Caco-2 (cell line): ENCODE measurements around the gene PPP1R3F. TPM values are rescaled to one million over a fixed set of nuclear protein-coding genes. Genes with fewer than 3 reads are reported as not detected.
A peak's percentile ranks its signal among the peaks of the same experiment; 100 is the strongest.

ENCODE experiments used
- BruUV-seq: library from RNA; stranded (reverse); fragments of 400-500 nt; replicated peaks from 2 replicates; lab custom pipeline; 2021; lab: Mats Ljungman, UMichigan
- CTCF ChIA-PET: fragments of 300-600 bp; sonication (Branson Sonifier 250); formaldehyde crosslinking; loops from one replicate; lab custom pipeline; 2022; ENCODE audit warnings: antibody characterized with exemption; lab: Charles Lee
- POLR2A ChIA-PET: fragments of 300-600 bp; sonication (Branson Sonifier 250); formaldehyde crosslinking; loops from one replicate; lab custom pipeline; 2022; ENCODE audit warnings: antibody characterized with exemption; lab: Charles Lee
- DNase-seq, 2 experiments: peaks; one replicate each; pipeline versions ENCODE4 v3.0.0 to v3.0.0-alpha.2; 2020 to 2022
- H3K27me3 ChIP-seq: replicated peaks from 2 replicates; pipeline ENCODE4 v1.6.0; 2011; ENCODE audit warnings: low read length; ENCODE audit not compliant: control insufficient read depth, insufficient read depth
- H3K36me3 ChIP-seq: 2 replicates; pipeline ENCODE4 v1.5.1; 2011; ENCODE audit warnings: low read length; ENCODE audit not compliant: control insufficient read depth, insufficient read depth
- H3K4me1 ChIP-seq: fragments of 250-450 bp; sonication (Bioruptor Pico); 2 replicates; pipeline ENCODE4 v1.5.1; 2020; ENCODE audit warnings: mild to moderate bottlenecking
- H3K4me3 ChIP-seq: 2 replicates; pipeline ENCODE4 v1.5.1; 2011; ENCODE audit warnings: low read depth, mild to moderate bottlenecking, control low read depth, low read length
- H3K9me3 ChIP-seq: fragments of 250-450 bp; sonication (Bioruptor Pico); 2 replicates; pipeline ENCODE4 v1.5.1; 2020; ENCODE audit warnings: mild to moderate bottlenecking, moderate library complexity
- H3K27ac Mint-ChIP-seq: one replicate; pipeline ENCODE4 v1.8.0; 2022; ENCODE audit warnings: mixed read lengths; ENCODE audit not compliant: unreplicated experiment
- H3K27me3 Mint-ChIP-seq: one replicate; pipeline ENCODE4 v1.8.0; 2022; ENCODE audit warnings: mixed read lengths; ENCODE audit not compliant: insufficient read depth, unreplicated experiment
- H3K36me3 Mint-ChIP-seq: one replicate; pipeline ENCODE4 v1.8.0; 2022; ENCODE audit warnings: mild to moderate bottlenecking, mixed read lengths; ENCODE audit not compliant: insufficient read depth, unreplicated experiment
- H3K4me1 Mint-ChIP-seq: one replicate; pipeline ENCODE4 v1.8.0; 2022; ENCODE audit warnings: low read depth, mixed read lengths; ENCODE audit not compliant: unreplicated experiment
- H3K4me3 Mint-ChIP-seq: one replicate; pipeline ENCODE4 v1.8.0; 2022; ENCODE audit warnings: mild to moderate bottlenecking, moderate library complexity, mixed read lengths; ENCODE audit not compliant: unreplicated experiment
- H3K9me3 Mint-ChIP-seq: one replicate; pipeline ENCODE4 v1.8.0; 2022; ENCODE audit warnings: mixed read lengths; ENCODE audit not compliant: unreplicated experiment
- intact Hi-C: fragments of 100-400 bp; cut with micrococcal nuclease; formaldehyde crosslinking; loops from one replicate; pipeline ENCODE4 v1.10.0; 2022; ENCODE audit not compliant: unreplicated experiment
- total RNA-seq: library from RNA; stranded (reverse); gene quantifications from 2 replicates; pipeline ENCODE4 v1.2.3, GENCODE V29; 2022
- TF ChIP-seq, protein P1 (sequence below), 2 experiments: fragments of 200-600 bp in 1 of 2; IDR thresholded peaks; 1 replicate in 1 of 2; 2 replicates in 1 of 2; pipeline versions ENCODE4 v1.5.1 to v1.8.0; 2011 to 2022; ENCODE audit warnings: antibody characterized with exemption in 1 of 2, control low read depth in 1 of 2, inconsistent platforms in 1 of 2, low read depth in 1 of 2, low read length in 1 of 2, mild to moderate bottlenecking in 1 of 2, moderate library complexity in 1 of 2; ENCODE audit not compliant: insufficient read depth in 1 of 2, severe bottlenecking in 1 of 2, unreplicated experiment in 1 of 2

PPP1R3F gene
- total RNA-seq, 1 experiment from 2014 or later, result 3.9 TPM

DNA sequence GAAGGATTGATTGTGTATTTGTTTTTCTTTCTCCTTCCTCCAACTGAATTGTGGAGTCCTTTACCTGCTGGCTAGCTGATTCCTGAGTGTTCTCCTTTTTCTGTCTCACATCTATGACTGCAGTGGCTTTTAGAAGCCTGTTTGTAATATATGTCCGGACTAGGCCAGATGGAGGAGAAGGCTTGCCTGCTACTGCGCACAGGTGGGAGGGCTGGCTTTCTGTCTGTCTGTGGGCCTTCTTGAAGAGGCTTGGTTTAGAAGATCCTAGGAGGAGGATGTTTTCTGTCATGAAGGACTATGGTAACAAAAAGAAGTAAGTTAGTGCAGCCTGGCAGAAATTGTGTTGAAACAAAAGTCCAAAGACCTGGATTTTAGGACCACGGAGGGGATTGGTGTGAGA, 8.5 kb downstream of the PPP1R3F start:
- ChIA-PET POLR2A (no interaction called here), CTCF (no interaction called here)
- Mint-ChIP-seq H3K27ac (no peak overlapping the region), H3K9me3 (no peaks in the 10 kb centered on the region), H3K36me3 (peaks cover 18% of the 10 kb centered on the region), H3K4me1 (no peaks in the 10 kb centered on the region), H3K4me3 (no peak overlapping the region), H3K27me3 (no peaks in the 10 kb centered on the region)
- TF ChIP-seq, protein P1, sequence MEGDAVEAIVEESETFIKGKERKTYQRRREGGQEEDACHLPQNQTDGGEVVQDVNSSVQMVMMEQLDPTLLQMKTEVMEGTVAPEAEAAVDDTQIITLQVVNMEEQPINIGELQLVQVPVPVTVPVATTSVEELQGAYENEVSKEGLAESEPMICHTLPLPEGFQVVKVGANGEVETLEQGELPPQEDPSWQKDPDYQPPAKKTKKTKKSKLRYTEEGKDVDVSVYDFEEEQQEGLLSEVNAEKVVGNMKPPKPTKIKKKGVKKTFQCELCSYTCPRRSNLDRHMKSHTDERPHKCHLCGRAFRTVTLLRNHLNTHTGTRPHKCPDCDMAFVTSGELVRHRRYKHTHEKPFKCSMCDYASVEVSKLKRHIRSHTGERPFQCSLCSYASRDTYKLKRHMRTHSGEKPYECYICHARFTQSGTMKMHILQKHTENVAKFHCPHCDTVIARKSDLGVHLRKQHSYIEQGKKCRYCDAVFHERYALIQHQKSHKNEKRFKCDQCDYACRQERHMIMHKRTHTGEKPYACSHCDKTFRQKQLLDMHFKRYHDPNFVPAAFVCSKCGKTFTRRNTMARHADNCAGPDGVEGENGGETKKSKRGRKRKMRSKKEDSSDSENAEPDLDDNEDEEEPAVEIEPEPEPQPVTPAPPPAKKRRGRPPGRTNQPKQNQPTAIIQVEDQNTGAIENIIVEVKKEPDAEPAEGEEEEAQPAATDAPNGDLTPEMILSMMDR (IDR thresholded peaks at IDR 0.05; ENCODE audit: insufficient read depth in 1 of 2, low read depth in 1 of 2, low read length in 1 of 2, severe bottlenecking in 1 of 2, unreplicated experiment in 1 of 2), result no peak
- Histone ChIP-seq H3K4me3 (no peak overlapping the region), H3K4me1 (no peaks in the 10 kb centered on the region), H3K27me3 (no peaks in the 10 kb centered on the region), H3K9me3 (no peaks in the 10 kb centered on the region), H3K36me3 (no peaks in the 10 kb centered on the region)
- BruUV-seq, result no TSS peak
- intact Hi-C loops, result no loop called here
- DNase-seq, result no peak

DNA sequence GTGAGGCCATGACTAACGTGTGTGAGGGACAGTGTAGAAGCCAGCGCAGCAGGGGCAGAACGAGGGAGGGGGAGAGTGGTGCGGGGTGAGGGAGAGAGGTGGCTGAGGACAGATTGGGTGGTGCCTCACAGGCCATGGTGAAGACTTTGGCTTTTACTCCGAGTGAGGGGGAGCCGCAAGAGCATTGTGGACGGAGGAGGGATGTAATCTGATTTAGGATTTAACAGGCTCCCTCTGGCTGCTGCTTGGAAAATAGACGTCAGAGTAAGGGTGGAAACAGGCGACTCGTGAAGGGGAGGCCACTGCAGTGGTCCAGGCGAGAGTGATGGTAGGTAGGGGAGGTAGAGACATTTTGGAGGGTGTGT, 13.0 kb downstream of the PPP1R3F start:
- Histone ChIP-seq H3K4me1 (no peaks in the 10 kb centered on the region), H3K27me3 (no peaks in the 10 kb centered on the region), H3K36me3 (no peaks in the 10 kb centered on the region), H3K9me3 (no peaks in the 10 kb centered on the region), H3K4me3 (no peak overlapping the region)
- Mint-ChIP-seq H3K36me3 (peaks cover 12% of the 10 kb centered on the region), H3K27me3 (no peaks in the 10 kb centered on the region), H3K4me1 (no peaks in the 10 kb centered on the region), H3K27ac (peak overlapping the region; percentile 62), H3K4me3 (no peak overlapping the region), H3K9me3 (no peaks in the 10 kb centered on the region)
- peak in 1 of 2 experiments; percentile 13 for DNase-seq
- CTCF ChIA-PET, result no interaction called here
- TF ChIP-seq, protein P1 (IDR thresholded peaks at IDR 0.05; ENCODE audit: insufficient read depth in 1 of 2, low read depth in 1 of 2, low read length in 1 of 2, severe bottlenecking in 1 of 2, unreplicated experiment in 1 of 2), result no peak
- POLR2A ChIA-PET, result interaction anchor here (0.7 kb wide), 1 partner anchor 118 kb away, joined by 3 read pairs; no protein-coding TSS in a partner anchor
- BruUV-seq, result no TSS peak
- intact Hi-C loops, result no loop called here

DNA sequence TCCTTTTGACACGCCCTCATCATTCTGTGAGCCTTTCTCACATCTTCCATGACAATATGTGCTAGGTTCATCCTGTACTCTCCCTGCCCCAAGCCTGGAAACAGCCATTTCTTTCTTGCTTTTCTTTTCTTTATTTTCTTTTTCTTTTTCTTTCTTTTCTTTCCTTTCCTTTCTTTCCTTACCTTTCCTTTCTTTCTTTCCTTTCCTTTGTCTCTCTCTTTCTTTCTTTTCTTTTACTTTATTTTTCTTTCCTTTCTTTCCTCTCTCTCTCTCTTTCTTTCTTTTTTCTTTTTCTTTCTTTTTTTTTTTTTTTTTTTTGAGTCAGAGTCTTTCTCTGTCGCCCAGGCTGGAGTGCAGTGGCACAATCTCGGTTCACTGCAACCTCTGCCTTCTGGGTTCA, 14.6 kb downstream of the PPP1R3F start:
- POLR2A ChIA-PET, result no interaction called here
- TF ChIP-seq, protein P1 (IDR thresholded peaks at IDR 0.05; ENCODE audit: insufficient read depth in 1 of 2, low read depth in 1 of 2, low read length in 1 of 2, severe bottlenecking in 1 of 2, unreplicated experiment in 1 of 2), result no peak
- no peaks in the 10 kb centered on the region for H3K4me1 Mint-ChIP-seq
- CTCF ChIA-PET, result no interaction called here
- peaks cover 12% of the 10 kb centered on the region for H3K36me3 Mint-ChIP-seq
- H3K4me3 ChIP-seq, result no peak overlapping the region
- intact Hi-C loops, result no loop called here
- no peaks in the 10 kb centered on the region for H3K4me1 ChIP-seq
- H3K9me3 ChIP-seq, result no peaks in the 10 kb centered on the region
- BruUV-seq, result no TSS peak
- no peak for DNase-seq
- H3K4me3 Mint-ChIP-seq, result no peak overlapping the region
- no peaks in the 10 kb centered on the region for H3K36me3 ChIP-seq
- H3K27me3 ChIP-seq, result no peaks in the 10 kb centered on the region
- no peak overlapping the region for H3K27ac Mint-ChIP-seq
- H3K27me3 Mint-ChIP-seq, result no peaks in the 10 kb centered on the region
- H3K9me3 Mint-ChIP-seq, result no peaks in the 10 kb centered on the region
